SU-DHL-6 (cell line): ENCODE data around the gene AP5S1.

Experiments used
- H2AFZ ChIP-seq: fragments of 200-600 bp; sonication (generic); 2 replicates; pipeline ENCODE4 v1.6.1; 2014; ENCODE audit warnings: low read depth, mild to moderate bottlenecking, moderate library complexity, mixed read lengths, antibody characterized with exemption, low read length; ENCODE audit not compliant: severe bottlenecking
- H3F3A ChIP-seq: fragments of 200-600 bp; shearing (Covaris generic); 2 replicates; pipeline ENCODE4 v1.6.0; 2016; ENCODE audit warnings: antibody characterized with exemption, mild to moderate bottlenecking; ENCODE audit not compliant: insufficient read depth
- H3K27ac ChIP-seq: fragments of 200-600 bp; sonication (generic); 2 replicates; pipeline ENCODE4 v1.5.1; 2016; ENCODE audit warnings: low read depth, mild to moderate bottlenecking, low read length, moderate library complexity, mixed read lengths
- H3K27me3 ChIP-seq: fragments of 200-600 bp; sonication (generic), shearing (Covaris generic); 2 replicates; pipeline ENCODE4 v1.6.0; 2014; ENCODE audit warnings: mild to moderate bottlenecking, low read length
- H3K36me3 ChIP-seq: fragments of 200-600 bp; sonication (generic); 2 replicates; pipeline ENCODE4 v1.6.1; 2014; ENCODE audit warnings: mild to moderate bottlenecking, low read length, mixed read lengths
- H3K4me2 ChIP-seq: fragments of 300-600, 200-600 bp; shearing (Covaris generic), sonication (generic); 2 replicates; pipeline ENCODE4 v1.6.0; 2014; ENCODE audit warnings: low read length, low read depth, mild to moderate bottlenecking; ENCODE audit not compliant: poor library complexity, severe bottlenecking
- H3K4me3 ChIP-seq: fragments of 200-600 bp; sonication (generic); 2 replicates; pipeline ENCODE4 v1.5.1; 2014; ENCODE audit warnings: antibody characterized with exemption, low read length, mild to moderate bottlenecking, mixed read lengths; ENCODE audit not compliant: insufficient read depth, poor library complexity, severe bottlenecking
- H3K79me2 ChIP-seq: fragments of 200-600 bp; sonication (generic); 2 replicates; pipeline ENCODE4 v1.6.1; 2014; ENCODE audit warnings: mild to moderate bottlenecking, low read length, moderate library complexity; ENCODE audit not compliant: insufficient read depth
- H3K9ac ChIP-seq: fragments of 200-600 bp; sonication (generic); 2 replicates; pipeline ENCODE4 v1.7.0; 2014; ENCODE audit warnings: mild to moderate bottlenecking, low read length
- H3K9me2 ChIP-seq: fragments of 200-600 bp; sonication (generic); replicated peaks from 2 replicates; pipeline ENCODE4 v1.6.1; 2014; ENCODE audit warnings: low read length; ENCODE audit not compliant: insufficient read depth
- H3K9me3 ChIP-seq: fragments of 200-600 bp; sonication (generic); 2 replicates; pipeline ENCODE4 v1.6.1; 2014; ENCODE audit warnings: low read length, mixed read lengths; ENCODE audit not compliant: insufficient read depth
- H4K20me1 ChIP-seq: fragments of 200-600 bp; sonication (generic); 2 replicates; pipeline ENCODE4 v1.6.1; 2014; ENCODE audit warnings: low read depth, mild to moderate bottlenecking, antibody characterized with exemption, low read length, moderate library complexity, mixed read lengths
- EZH2phosphoT487 ChIP-seq: fragments of 200-600 bp; sonication (generic), shearing (Covaris generic); conservative IDR thresholded peaks from 2 replicates; pipeline ENCODE4 v1.6.1; 2018; ENCODE audit warnings: mild to moderate bottlenecking, antibody characterized with exemption, low read length, moderate library complexity, mixed read lengths
- TF ChIP-seq, protein P1 (sequence below): fragments of 200-600 bp; sonication (generic); IDR thresholded peaks from one replicate; pipeline ENCODE4 v1.5.1; 2017; ENCODE audit warnings: antibody characterized with exemption, mild to moderate bottlenecking, low read length, moderate library complexity; ENCODE audit not compliant: insufficient read depth, poor library complexity, severe bottlenecking

The AP5S1 gene

DNA sequence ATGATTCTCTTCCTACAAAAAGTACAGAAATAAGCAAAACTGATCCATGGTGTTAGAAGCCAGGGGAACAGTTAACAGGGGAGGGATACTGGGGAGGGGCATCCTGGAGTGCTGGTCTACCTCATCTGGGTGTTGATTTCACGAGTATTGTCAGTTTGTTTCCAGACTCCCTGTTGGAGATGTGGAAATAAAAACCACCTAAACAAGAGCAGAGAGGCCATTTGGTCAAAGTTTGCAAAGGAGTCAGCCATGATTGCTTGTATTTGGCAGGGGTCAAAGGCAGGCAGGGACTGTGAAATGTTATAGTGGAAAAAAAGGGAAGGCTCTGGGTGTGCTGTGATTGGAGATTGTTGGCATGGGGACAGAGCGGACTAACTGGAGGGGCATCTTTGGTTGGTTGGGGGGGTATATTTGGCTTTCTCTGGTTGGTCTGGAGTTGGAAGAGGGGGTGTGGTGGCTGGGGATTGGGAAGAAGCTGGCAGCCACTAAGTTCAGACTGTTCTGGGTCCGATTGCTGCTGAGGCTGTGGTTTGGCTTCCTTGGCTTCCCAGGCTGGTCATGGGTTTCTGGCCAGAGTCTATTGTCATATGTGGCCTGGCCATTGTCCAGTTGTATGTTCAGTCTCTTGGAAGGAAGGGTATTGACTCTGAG lies 54.0 kb downstream of the AP5S1 start:
- Histone ChIP-seq H3K9me3 (no peaks in the 10 kb centered on the region), H3K9ac (no peak overlapping the region), H3K4me3 (no peak overlapping the region), H3F3A (peaks cover 4% of the 10 kb centered on the region; the same call in 1 of the 2 replicates), H3K36me3 (peaks cover 4% of the 10 kb centered on the region; the same call in 1 of the 2 replicates), H3K9me2 (no peaks in the 10 kb centered on the region), H4K20me1 (no peaks in the 10 kb centered on the region), H3K27ac (no peak overlapping the region), H3K4me2 (no peak overlapping the region), H3K79me2 (0 out of 2 replicates have a peak, but pooled peaks cover 4% of the 10 kb centered on the region), H2AFZ (no peak overlapping the region), H3K27me3 (no peaks in the 10 kb centered on the region)
- TF ChIP-seq, protein P1, sequence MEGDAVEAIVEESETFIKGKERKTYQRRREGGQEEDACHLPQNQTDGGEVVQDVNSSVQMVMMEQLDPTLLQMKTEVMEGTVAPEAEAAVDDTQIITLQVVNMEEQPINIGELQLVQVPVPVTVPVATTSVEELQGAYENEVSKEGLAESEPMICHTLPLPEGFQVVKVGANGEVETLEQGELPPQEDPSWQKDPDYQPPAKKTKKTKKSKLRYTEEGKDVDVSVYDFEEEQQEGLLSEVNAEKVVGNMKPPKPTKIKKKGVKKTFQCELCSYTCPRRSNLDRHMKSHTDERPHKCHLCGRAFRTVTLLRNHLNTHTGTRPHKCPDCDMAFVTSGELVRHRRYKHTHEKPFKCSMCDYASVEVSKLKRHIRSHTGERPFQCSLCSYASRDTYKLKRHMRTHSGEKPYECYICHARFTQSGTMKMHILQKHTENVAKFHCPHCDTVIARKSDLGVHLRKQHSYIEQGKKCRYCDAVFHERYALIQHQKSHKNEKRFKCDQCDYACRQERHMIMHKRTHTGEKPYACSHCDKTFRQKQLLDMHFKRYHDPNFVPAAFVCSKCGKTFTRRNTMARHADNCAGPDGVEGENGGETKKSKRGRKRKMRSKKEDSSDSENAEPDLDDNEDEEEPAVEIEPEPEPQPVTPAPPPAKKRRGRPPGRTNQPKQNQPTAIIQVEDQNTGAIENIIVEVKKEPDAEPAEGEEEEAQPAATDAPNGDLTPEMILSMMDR, result no peak
- TF ChIP-seq EZH2phosphoT487, result no peak

DNA sequence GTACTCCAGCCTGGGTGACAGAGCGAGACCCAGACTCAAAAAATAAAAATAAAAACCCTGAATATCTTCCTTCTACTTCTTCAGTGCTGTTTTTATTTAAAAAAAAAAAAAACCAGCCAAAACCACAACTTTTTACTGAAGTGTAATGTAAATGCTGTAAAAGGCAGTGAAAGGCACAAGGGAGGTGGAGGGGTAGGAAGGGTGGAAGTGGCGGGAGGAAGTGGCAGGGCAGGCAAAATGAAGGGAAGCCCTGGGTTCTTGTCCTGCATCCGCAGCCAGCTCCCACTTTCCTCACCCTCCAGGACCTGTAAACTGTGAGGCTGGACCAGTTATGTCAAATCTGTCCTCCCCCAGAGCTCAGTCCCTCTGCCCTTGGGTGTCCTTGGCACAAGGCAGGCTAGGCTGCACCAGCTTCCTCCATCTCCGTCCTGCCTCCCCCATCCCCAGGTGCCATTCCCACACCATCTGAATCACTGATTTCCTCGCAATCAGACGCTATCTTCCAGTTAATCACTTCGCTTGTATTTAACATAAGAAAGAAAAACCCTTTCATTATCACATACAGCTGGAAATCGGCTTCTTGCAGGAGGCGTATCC lies 55.1 kb downstream of the AP5S1 start:
- H3K4me2 ChIP-seq, result no peak overlapping the region

DNA sequence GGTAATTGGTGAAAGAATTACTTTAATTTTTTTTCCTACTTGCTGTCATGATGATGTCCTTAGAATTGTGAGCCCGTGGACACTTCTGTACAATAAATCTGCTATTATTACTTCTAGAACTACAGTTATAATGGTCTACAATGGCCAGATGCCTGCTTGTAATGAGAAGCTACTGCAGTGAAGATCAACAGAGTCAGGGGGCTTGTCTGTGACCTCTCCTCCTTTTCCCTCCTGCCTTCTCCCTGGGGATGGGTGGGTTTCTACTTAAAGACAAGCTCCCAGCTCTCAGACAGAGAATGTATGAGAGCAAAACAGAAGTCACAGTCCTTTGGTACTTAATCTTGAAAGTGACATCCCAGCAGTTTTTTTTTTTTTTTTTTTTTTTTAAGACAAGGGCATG lies 55.7 kb downstream of the AP5S1 start:
- peaks cover 4% of the 10 kb centered on the region; the same call in 1 of the 2 replicates for H3F3A ChIP-seq
- no peaks in the 10 kb centered on the region for H4K20me1 ChIP-seq
- H3K4me2 ChIP-seq, result no peak overlapping the region
- peaks cover 4% of the 10 kb centered on the region; the same call in 1 of the 2 replicates for H3K36me3 ChIP-seq
- H3K4me3 ChIP-seq, result no peak overlapping the region
- H3K27ac ChIP-seq, result no peak overlapping the region
- TF ChIP-seq EZH2phosphoT487, result no peak
- TF ChIP-seq, protein P1, result no peak
- no peak overlapping the region for H3K9ac ChIP-seq
- H2AFZ ChIP-seq, result no peak overlapping the region
- no peaks in the 10 kb centered on the region for H3K9me3 ChIP-seq
- H3K27me3 ChIP-seq, result no peaks in the 10 kb centered on the region
- H3K79me2 ChIP-seq, result 0 out of 2 replicates have a peak, but pooled peaks cover 4% of the 10 kb centered on the region
- H3K9me2 ChIP-seq, result no peaks in the 10 kb centered on the region

More for the DNA sequence above, 55.1 kb downstream of the AP5S1 start:
- H3K4me3 ChIP-seq, result no peak overlapping the region
- H3K79me2 ChIP-seq, result 0 out of 2 replicates have a peak, but pooled peaks cover 4% of the 10 kb centered on the region
- no peaks in the 10 kb centered on the region for H3K27me3 ChIP-seq
- H3K27ac ChIP-seq, result no peak overlapping the region
- TF ChIP-seq EZH2phosphoT487, result no peak
- TF ChIP-seq, protein P1, result no peak
- no peaks in the 10 kb centered on the region for H3K9me3 ChIP-seq
- H3K9ac ChIP-seq, result no peak overlapping the region
- H2AFZ ChIP-seq, result no peak overlapping the region
- no peaks in the 10 kb centered on the region for H3K9me2 ChIP-seq
- no peaks in the 10 kb centered on the region for H4K20me1 ChIP-seq
- peaks cover 4% of the 10 kb centered on the region; the same call in 1 of the 2 replicates for H3F3A ChIP-seq
- peaks cover 4% of the 10 kb centered on the region; the same call in 1 of the 2 replicates for H3K36me3 ChIP-seq
